Caco-2 (cell line): ENCODE measurements around the gene TTC23. TPM values are rescaled to one million over a fixed set of nuclear protein-coding genes. Genes with fewer than 3 reads are reported as not detected.

Source experiments
- BruUV-seq: library from RNA; stranded (reverse); fragments of 400-500 nt; replicated peaks from 2 replicates; lab custom pipeline; 2021; lab: Mats Ljungman, UMichigan
- CTCF ChIA-PET: fragments of 300-600 bp; sonication (Branson Sonifier 250); formaldehyde crosslinking; loops from one replicate; lab custom pipeline; 2022; ENCODE audit warnings: antibody characterized with exemption; lab: Charles Lee
- POLR2A ChIA-PET: fragments of 300-600 bp; sonication (Branson Sonifier 250); formaldehyde crosslinking; loops from one replicate; lab custom pipeline; 2022; ENCODE audit warnings: antibody characterized with exemption; lab: Charles Lee
- DNase-seq, 2 experiments: peaks; one replicate each; pipeline versions ENCODE4 v3.0.0 to v3.0.0-alpha.2; 2020 to 2022
- H3K27me3 ChIP-seq: replicated peaks from 2 replicates; pipeline ENCODE4 v1.6.0; 2011; ENCODE audit warnings: low read length; ENCODE audit not compliant: control insufficient read depth, insufficient read depth
- H3K36me3 ChIP-seq: 2 replicates; pipeline ENCODE4 v1.5.1; 2011; ENCODE audit warnings: low read length; ENCODE audit not compliant: control insufficient read depth, insufficient read depth
- H3K4me1 ChIP-seq: fragments of 250-450 bp; sonication (Bioruptor Pico); 2 replicates; pipeline ENCODE4 v1.5.1; 2020; ENCODE audit warnings: mild to moderate bottlenecking
- H3K4me3 ChIP-seq: 2 replicates; pipeline ENCODE4 v1.5.1; 2011; ENCODE audit warnings: low read depth, mild to moderate bottlenecking, control low read depth, low read length
- H3K9me3 ChIP-seq: fragments of 250-450 bp; sonication (Bioruptor Pico); 2 replicates; pipeline ENCODE4 v1.5.1; 2020; ENCODE audit warnings: mild to moderate bottlenecking, moderate library complexity
- H3K27ac Mint-ChIP-seq: one replicate; pipeline ENCODE4 v1.8.0; 2022; ENCODE audit warnings: mixed read lengths; ENCODE audit not compliant: unreplicated experiment
- H3K27me3 Mint-ChIP-seq: one replicate; pipeline ENCODE4 v1.8.0; 2022; ENCODE audit warnings: mixed read lengths; ENCODE audit not compliant: insufficient read depth, unreplicated experiment
- H3K36me3 Mint-ChIP-seq: one replicate; pipeline ENCODE4 v1.8.0; 2022; ENCODE audit warnings: mild to moderate bottlenecking, mixed read lengths; ENCODE audit not compliant: insufficient read depth, unreplicated experiment
- H3K4me1 Mint-ChIP-seq: one replicate; pipeline ENCODE4 v1.8.0; 2022; ENCODE audit warnings: low read depth, mixed read lengths; ENCODE audit not compliant: unreplicated experiment
- H3K4me3 Mint-ChIP-seq: one replicate; pipeline ENCODE4 v1.8.0; 2022; ENCODE audit warnings: mild to moderate bottlenecking, moderate library complexity, mixed read lengths; ENCODE audit not compliant: unreplicated experiment
- H3K9me3 Mint-ChIP-seq: one replicate; pipeline ENCODE4 v1.8.0; 2022; ENCODE audit warnings: mixed read lengths; ENCODE audit not compliant: unreplicated experiment
- CTCF ChIP-seq, 2 experiments: fragments of 200-600 bp in 1 of 2; IDR thresholded peaks; 1 replicate in 1 of 2; 2 replicates in 1 of 2; pipeline versions ENCODE4 v1.5.1 to v1.8.0; 2011 to 2022; ENCODE audit warnings: antibody characterized with exemption in 1 of 2, control low read depth in 1 of 2, inconsistent platforms in 1 of 2, low read depth in 1 of 2, low read length in 1 of 2, mild to moderate bottlenecking in 1 of 2, moderate library complexity in 1 of 2; ENCODE audit not compliant: insufficient read depth in 1 of 2, severe bottlenecking in 1 of 2, unreplicated experiment in 1 of 2
- intact Hi-C: fragments of 100-400 bp; cut with micrococcal nuclease; formaldehyde crosslinking; loops from one replicate; pipeline ENCODE4 v1.10.0; 2022; ENCODE audit not compliant: unreplicated experiment
- total RNA-seq: library from RNA; stranded (reverse); gene quantifications from 2 replicates; pipeline ENCODE4 v1.2.3, GENCODE V29; 2022

Gene TTC23
- total RNA-seq, 1 experiment from 2014 or later, result 10.8 TPM

GRCh38 chr15:99172989-99173388 lies 76.4 kb downstream of the TTC23 start:
- Mint-ChIP-seq H3K4me3 (no peak overlapping the region), H3K27me3 (no peaks in the 10 kb centered on the region), H3K9me3 (no peaks in the 10 kb centered on the region), H3K27ac (no peak overlapping the region), H3K36me3 (no peaks in the 10 kb centered on the region), H3K4me1 (no peaks in the 10 kb centered on the region)
- no peaks in the 10 kb centered on the region for H3K4me1 ChIP-seq
- TF ChIP-seq CTCF (IDR thresholded peaks at IDR 0.05; ENCODE audit: insufficient read depth in 1 of 2, low read depth in 1 of 2, low read length in 1 of 2, severe bottlenecking in 1 of 2, unreplicated experiment in 1 of 2), result no peak
- BruUV-seq, result no TSS peak
- H3K27me3 ChIP-seq, result no peaks in the 10 kb centered on the region
- DNase-seq, result no peak
- POLR2A ChIA-PET, result no interaction called here
- intact Hi-C loops, result no loop called here
- no peaks in the 10 kb centered on the region; the same call in 1 of the 2 replicates for H3K36me3 ChIP-seq
- H3K4me3 ChIP-seq, result no peak overlapping the region
- H3K9me3 ChIP-seq, result no peaks in the 10 kb centered on the region
- CTCF ChIA-PET, result interaction anchor here (1.0 kb wide), 1 partner anchor 9 kb away, joined by 3 read pairs; no protein-coding TSS in a partner anchor

- Mint-ChIP-seq H3K4me1 (no peaks in the 10 kb centered on the region), H3K4me3 (no peak overlapping the region), H3K36me3 (no peaks in the 10 kb centered on the region), H3K27me3 (no peaks in the 10 kb centered on the region), H3K27ac (no peak overlapping the region), H3K9me3 (no peaks in the 10 kb centered on the region)
- H3K36me3 ChIP-seq, result no peaks in the 10 kb centered on the region; the same call in 1 of the 2 replicates
- DNase-seq, result no peak
- no TSS peak for BruUV-seq
- no peaks in the 10 kb centered on the region for H3K9me3 ChIP-seq
- no peak overlapping the region for H3K4me3 ChIP-seq
- no peaks in the 10 kb centered on the region for H3K27me3 ChIP-seq
- CTCF ChIA-PET, result interaction anchor here (1.0 kb wide), 1 partner anchor 9 kb away, joined by 3 read pairs; no protein-coding TSS in a partner anchor
- intact Hi-C loops, result no loop called here
- POLR2A ChIA-PET, result no interaction called here
- H3K4me1 ChIP-seq, result no peaks in the 10 kb centered on the region
- no peak for TF ChIP-seq CTCF (IDR thresholded peaks at IDR 0.05; ENCODE audit: insufficient read depth in 1 of 2, low read depth in 1 of 2, low read length in 1 of 2, severe bottlenecking in 1 of 2, unreplicated experiment in 1 of 2)
Measured at GRCh38 chr15:99172171-99172570, 77.2 kb downstream of the TTC23 start.

- POLR2A ChIA-PET, result no interaction called here
- Histone ChIP-seq H3K27me3 (no peaks in the 10 kb centered on the region), H3K9me3 (no peaks in the 10 kb centered on the region), H3K4me1 (no peaks in the 10 kb centered on the region), H3K36me3 (no peaks in the 10 kb centered on the region; the same call in 1 of the 2 replicates), H3K4me3 (no peak overlapping the region)
- Mint-ChIP-seq H3K27ac (no peak overlapping the region), H3K4me1 (no peaks in the 10 kb centered on the region), H3K4me3 (no peak overlapping the region), H3K9me3 (no peaks in the 10 kb centered on the region), H3K36me3 (no peaks in the 10 kb centered on the region), H3K27me3 (no peaks in the 10 kb centered on the region)
- BruUV-seq, result no TSS peak
- intact Hi-C loops, result no loop called here
- CTCF ChIA-PET, result interaction anchor here (0.9 kb wide), 1 partner anchor 40 kb away, joined by 3 read pairs; no protein-coding TSS in a partner anchor
- TF ChIP-seq CTCF (IDR thresholded peaks at IDR 0.05; ENCODE audit: insufficient read depth in 1 of 2, low read depth in 1 of 2, low read length in 1 of 2, severe bottlenecking in 1 of 2, unreplicated experiment in 1 of 2), result no peak
- DNase-seq, result no peak
Measured at GRCh38 chr15:99170476-99171065, 78.8 kb downstream of the TTC23 start.
